Measurements from ENCODE around the gene VIP.

Gene VIP

GRCh38 chr6:152776833-152777232, 26.2 kb downstream of the VIP start:
- no peak for DNase-seq (ENCODE audit: low read depth, low spot score)

GRCh38 chr6:152783217-152783878, 32.8 kb downstream of the VIP start:
- no peak for DNase-seq (ENCODE audit: low read depth, low spot score)

GRCh38 chr6:152794696-152795095, 44.1 kb downstream of the VIP start:
- DNase-seq (ENCODE audit: low read depth, low spot score), result no peak

GRCh38 chr6:152804150-152804549, 53.6 kb downstream of the VIP start:
- DNase-seq (ENCODE audit: low read depth, low spot score), result no peak

All from smooth muscle cell of the brain vasculature (primary cell).